Measurements from ENCODE around the gene AREG.

DNA sequence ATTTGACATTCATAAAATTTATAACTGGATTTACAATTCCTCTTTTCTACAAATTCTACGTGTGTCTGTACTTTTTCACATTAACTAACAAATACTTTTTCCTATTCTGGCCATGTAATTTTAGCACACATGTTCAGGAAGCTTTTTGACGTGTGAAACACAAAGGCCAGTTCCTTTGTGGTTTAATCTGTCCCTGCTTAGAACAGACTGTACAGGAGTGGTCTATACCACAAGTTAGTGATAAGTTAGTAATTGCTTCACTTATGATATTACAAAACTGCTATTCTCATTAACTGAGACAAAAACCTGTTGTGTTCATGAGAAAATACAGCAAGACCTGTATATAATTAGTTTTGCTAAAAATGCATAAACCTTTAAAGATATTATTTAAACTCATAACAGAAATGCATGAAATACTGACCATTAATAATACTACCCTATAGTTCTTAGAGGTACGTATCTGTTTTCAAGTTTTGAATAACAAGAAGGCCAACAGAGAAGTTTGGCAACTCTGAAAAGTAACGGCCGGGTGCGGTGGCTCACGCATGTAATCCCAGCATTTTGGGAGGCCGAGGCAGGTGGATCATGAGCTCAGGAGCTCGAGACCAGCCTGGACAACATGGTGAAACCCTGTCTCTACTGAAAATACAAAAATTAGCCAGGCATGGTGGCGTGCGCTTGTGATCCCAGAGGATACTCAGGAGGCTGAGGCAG, 13.7 kb upstream of the AREG start:
- TF ChIP-seq, protein P1, sequence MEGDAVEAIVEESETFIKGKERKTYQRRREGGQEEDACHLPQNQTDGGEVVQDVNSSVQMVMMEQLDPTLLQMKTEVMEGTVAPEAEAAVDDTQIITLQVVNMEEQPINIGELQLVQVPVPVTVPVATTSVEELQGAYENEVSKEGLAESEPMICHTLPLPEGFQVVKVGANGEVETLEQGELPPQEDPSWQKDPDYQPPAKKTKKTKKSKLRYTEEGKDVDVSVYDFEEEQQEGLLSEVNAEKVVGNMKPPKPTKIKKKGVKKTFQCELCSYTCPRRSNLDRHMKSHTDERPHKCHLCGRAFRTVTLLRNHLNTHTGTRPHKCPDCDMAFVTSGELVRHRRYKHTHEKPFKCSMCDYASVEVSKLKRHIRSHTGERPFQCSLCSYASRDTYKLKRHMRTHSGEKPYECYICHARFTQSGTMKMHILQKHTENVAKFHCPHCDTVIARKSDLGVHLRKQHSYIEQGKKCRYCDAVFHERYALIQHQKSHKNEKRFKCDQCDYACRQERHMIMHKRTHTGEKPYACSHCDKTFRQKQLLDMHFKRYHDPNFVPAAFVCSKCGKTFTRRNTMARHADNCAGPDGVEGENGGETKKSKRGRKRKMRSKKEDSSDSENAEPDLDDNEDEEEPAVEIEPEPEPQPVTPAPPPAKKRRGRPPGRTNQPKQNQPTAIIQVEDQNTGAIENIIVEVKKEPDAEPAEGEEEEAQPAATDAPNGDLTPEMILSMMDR (IDR thresholded peaks at IDR 0.05): no peak
- TF ChIP-seq EP300 (IDR thresholded peaks at IDR 0.05): peak in 2 of 4 donors; percentile 34 to 56
